GM18858 (cell line): ENCODE measurements around the gene GNG14.
"Not testable (repeated sequence)": the region's sequence is repeated elsewhere in the genome, so short reads cannot be mapped to it uniquely, and the experiment has no call there.

Source experiments
- ATAC-seq: cut with Tn5 transposase; IDR thresholded peaks from one replicate; pipeline ENCODE4 v1.9.1; 2021; ENCODE audit not compliant: unreplicated experiment

Gene GNG14

GRCh38 chr19:12695997-12696365 is 8.2 kb downstream of the GNG14 start:
- peak; percentile 15 for ATAC-seq

GRCh38 chr19:12696366-12697335 is 8.9 kb downstream of the GNG14 start, which contains the start of gene FBXW9:
Gene FBXW9, minus strand, starts transcription at chr19:12696631. Its CDS starts 50 bp downstream, at chr19:12696581.
- ATAC-seq, result peak; percentile 67

GRCh38 chr19:12697425-12697824 is 9.6 kb downstream of the GNG14 start:
- not testable (repeated sequence) for ATAC-seq

GRCh38 chr19:12698138-12698537 is 10.3 kb downstream of the GNG14 start:
- no peak for ATAC-seq

- ATAC-seq, result no peak
Measured at GRCh38 chr19:12701596-12702282, 13.9 kb downstream of the GNG14 start.

- no peak for ATAC-seq
Measured at GRCh38 chr19:12703046-12703445, 15.2 kb downstream of the GNG14 start.

GRCh38 chr19:12705169-12705568 is 17.4 kb downstream of the GNG14 start:
- ATAC-seq, result no peak

- ATAC-seq, result no peak
Measured at GRCh38 chr19:12705654-12706331, 18.0 kb downstream of the GNG14 start.

GRCh38 chr19:12706332-12706718 is 18.5 kb downstream of the GNG14 start:
- ATAC-seq, result no peak

GRCh38 chr19:12708641-12709040 is 20.8 kb downstream of the GNG14 start:
- ATAC-seq, result no peak

GRCh38 chr19:12711187-12711586 is 23.4 kb downstream of the GNG14 start:
- no peak for ATAC-seq

- not testable (repeated sequence) for ATAC-seq
Measured at GRCh38 chr19:12712077-12712476, 24.3 kb downstream of the GNG14 start.

GRCh38 chr19:12713304-12713703 is 25.5 kb downstream of the GNG14 start:
- not testable (repeated sequence) for ATAC-seq

- ATAC-seq, result no peak
Measured at GRCh38 chr19:12715102-12715501, 27.3 kb downstream of the GNG14 start.

GRCh38 chr19:12715929-12716328 is 28.1 kb downstream of the GNG14 start:
- no peak for ATAC-seq

GRCh38 chr19:12720296-12720695 is 32.5 kb downstream of the GNG14 start:
- ATAC-seq, result no peak

- ATAC-seq, result no peak
Measured at GRCh38 chr19:12720851-12721655, 33.3 kb downstream of the GNG14 start.

GRCh38 chr19:12721656-12722565 is 34.1 kb downstream of the GNG14 start:
- ATAC-seq, result no peak

GRCh38 chr19:12722566-12723380 is 35.0 kb downstream of the GNG14 start:
- ATAC-seq, result no peak
